Stimulated activated CD4-positive, alpha-beta T cell treated with anti-CD3 and anti-CD28 coated beads, Interleukin-4, amount 100 ng/mL, for 1 hour (primary cell): ENCODE data around the gene PPP3CA.

Experiments
- DNase-seq: peaks from one replicate; pipeline ENCODE4 v3.0.0-alpha.2; 2020

Gene PPP3CA

DNA sequence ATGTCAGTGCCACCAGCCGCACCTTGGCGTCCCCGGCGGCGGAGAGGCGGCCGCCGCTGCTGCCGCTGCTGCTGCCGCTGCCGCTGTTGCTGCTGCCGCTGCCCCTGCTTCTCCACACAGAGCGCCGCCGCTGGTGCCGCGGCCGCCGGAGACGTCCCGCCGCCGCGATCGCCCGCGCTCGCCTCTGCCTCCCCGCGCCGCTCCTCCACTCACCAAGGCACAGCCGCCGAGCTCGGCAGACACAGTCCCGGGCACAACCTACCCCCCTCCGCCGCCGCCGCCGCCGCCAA, at the start of gene PPP3CA:
TSS of gene PPP3CA (minus strand) at position 260 of the 290 bp plus-strand sequence.
- peak; percentile 62 for DNase-seq

DNA sequence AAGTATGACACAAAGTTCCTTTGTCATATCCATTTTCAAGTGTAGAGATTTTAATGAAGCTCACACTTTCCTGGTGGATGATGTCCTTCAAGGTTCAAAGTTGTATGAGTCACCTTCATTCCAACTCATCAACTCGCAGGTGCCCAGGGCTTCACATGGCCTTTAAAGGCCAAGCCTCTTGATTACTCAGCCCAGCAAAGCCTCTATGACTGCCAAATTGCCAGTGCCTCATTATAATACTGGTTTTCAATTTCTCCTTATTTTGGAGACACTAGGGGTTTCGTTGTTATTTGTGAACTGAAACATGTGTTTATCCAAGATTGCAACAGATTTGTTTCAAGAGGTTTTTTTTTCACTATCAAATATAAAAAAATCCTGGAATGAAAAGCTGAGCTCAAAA, 45.9 kb upstream of the PPP3CA start:
- no peak for DNase-seq

GRCh38 chr4:101370663-101371210, 23.4 kb upstream of the PPP3CA start:
- no peak for DNase-seq

DNA sequence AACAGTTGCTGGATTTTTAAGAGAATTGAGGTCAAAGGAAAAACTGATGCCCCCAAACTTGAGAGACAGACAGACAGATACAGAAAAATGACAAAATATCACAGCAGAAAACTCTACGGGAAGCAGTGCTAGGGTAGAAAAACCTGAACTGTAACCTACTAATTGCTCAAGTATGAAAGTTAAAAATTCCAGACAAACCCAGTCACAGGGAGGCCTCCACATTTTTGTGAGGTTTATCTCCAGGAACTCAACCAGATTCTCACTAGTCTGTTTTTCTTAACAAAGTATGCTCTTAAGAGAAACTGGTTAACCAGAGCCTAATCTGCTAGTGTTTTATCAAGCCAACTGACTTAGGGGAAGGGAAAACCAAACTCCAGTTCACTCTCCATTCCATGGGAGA, 19.9 kb upstream of the PPP3CA start:
- no peak for DNase-seq

GRCh38 chr4:101366331-101366730, 19.0 kb upstream of the PPP3CA start:
- no peak for DNase-seq

DNA sequence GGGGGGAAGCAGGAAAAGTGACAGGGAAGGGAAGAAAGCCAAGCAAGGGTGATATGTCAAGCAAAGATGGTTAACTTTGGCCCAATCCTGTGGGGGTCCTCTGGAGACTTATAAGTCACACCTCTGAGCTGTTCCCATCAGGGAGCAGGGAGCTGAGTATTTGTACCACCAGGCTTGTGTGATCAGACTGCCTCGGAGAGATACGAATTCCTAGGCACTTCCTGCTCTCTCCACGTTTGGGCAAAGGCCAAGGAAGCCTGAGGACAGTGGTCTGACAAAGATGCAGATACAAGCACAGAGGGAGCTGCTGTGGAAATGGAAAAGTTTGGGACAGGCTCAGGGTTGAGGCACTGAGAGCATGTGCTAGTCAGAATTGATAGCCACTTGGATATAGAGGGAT, 10.4 kb upstream of the PPP3CA start:
- no peak for DNase-seq

- DNase-seq, result no peak
Measured at GRCh38 chr4:101356928-101357327, 9.6 kb upstream of the PPP3CA start.

DNA sequence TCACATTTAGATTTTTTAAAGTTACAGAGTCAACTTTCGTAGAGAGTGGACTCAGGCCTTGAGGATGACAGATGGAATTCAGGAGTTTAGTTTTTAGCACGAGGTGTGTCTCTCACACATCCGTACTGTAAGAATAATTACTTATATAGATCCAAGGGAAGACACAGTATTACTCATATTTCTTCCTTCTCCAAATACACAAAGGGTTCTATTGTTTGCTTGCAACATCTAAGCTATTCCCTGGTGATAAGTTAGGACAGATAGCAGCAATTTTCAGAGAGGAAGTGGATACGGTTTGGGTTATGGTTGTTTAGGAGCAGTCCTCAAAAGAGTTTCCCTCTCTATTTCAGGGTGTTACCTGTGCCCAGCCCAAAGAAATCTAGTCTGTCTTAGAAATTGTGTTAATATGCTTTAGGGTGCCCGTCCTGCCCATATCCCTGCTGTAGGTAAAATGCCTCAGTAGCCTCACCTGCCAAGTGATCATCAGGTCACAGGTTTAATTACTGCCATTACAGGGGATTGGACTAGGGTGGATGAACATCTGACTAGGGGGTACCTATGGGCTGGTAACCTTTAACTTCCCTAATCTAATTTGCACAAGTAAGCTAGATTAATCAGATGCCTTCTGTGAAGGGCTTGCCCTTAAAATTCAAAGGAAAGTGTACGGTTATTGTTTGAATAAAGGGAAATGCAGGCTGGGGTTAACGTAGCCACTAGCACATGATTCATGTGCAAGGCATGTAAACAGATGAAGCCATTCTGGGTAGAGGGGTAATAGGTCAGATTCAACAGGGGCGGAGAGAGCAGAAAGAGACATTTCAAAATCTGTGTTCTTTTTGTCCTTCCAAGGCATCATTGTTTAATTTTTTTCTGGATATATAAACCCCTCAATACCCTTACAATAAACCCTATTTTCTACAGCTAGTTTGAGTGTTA, 8.7 kb upstream of the PPP3CA start:
- no peak for DNase-seq

- DNase-seq, result no peak
Measured at GRCh38 chr4:101355246-101355645, 7.9 kb upstream of the PPP3CA start.

DNA sequence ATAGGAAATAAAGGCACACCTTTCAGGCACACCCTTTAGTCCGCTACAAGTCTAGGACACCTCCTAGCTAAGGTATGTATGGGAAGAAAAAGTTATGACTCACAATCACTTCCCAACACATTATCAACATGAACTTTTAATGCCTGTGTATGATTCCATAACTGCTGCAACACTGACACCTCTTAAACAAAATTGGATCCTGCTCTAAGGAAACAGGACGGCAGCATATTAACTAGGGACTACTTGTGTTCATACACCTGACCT, 2.4 kb upstream of the PPP3CA start:
- no peak for DNase-seq

- no peak for DNase-seq
Measured at GRCh38 chr4:101348995-101349800, 1.9 kb upstream of the PPP3CA start.

GRCh38 chr4:101348367-101348827, 1.1 kb upstream of the PPP3CA start:
- DNase-seq, result no peak

DNA sequence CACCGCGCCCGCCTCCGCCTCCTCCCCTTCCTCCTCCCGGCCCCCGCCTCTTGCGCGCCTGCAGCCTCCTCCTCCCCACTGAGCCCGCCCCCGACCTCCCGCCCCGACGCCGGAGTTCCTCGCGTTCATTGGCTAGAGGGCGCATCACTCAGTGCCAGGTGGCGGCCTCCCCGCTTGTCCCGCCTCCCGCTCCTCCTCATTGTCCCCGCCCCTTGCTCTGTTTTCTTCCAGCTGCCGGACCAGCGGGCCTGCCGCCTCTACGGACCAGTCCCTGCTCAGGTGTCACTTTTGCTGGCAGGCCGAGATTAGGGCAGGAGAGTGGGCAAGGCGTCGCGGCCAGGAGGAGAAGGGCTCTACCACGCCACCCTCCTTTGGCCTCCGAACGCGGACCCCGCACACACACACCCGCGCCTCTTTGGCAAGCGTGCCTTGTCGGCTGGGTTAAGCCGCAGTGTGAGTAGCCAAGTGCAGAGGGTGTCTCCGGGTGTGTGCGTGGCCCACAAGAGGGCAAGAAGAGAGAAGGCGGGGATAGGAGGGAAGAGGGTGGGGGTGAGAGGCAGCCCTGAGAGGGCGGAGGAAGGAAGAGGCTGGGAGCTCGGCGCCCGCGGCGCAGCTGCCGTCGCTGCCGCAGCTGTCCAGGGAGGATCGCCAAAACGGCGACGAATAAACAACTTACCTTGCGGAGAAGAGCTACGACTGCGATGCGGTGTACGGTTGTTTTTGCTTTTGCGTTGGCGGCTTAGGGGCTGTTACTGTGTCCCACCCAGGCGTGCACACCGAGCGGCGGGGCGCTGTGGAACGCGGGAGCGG, 436 bp upstream of the PPP3CA start:
- peak; percentile 99 for DNase-seq

DNA sequence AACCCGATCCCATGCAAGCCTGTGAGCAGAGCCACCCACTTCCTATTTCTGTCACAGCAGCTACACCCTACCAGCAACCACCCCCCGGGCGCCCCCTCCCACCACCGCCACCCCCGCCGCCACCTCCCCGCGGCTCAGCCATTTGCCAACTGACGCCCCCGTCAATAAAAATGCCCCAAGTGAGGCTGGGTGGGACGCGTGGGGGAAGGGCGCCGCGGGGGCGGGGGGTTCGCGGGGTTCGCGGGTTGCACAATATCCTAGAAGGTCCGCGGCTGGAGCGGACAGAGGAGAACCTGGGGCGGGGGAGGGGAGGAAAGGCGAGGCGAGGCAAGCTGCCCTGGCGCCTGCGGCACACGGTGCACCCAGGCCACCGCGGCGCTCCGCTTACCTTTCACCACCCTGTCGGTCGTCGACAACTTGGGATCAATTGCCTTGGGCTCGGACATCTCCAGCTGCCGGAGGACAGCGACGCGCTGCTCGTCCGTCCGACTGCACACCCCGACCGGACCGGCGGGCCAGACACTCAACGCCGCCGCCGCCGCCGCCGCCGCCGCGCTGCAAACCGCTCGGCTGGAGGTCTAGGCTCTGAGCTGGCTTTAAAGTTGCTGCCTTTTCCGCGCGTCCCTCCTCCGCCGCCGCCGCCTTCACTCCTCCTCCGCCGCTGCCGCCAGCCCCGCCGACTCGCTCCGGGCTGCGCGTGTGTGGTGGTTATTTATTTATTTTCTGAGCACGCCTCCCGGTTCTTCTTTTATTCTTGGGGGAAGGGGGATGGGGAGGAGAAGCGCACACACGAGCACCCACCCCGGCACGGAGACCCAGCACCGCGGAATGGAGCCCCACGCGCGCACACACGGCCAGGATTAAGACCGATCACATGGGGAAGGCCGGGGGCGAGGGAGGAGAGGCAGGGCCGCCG, 717 bp downstream of the PPP3CA start:
- DNase-seq, result peak; percentile 60

GRCh38 chr4:101345596-101346350, 1.6 kb downstream of the PPP3CA start:
- DNase-seq, result peak; percentile 50

DNA sequence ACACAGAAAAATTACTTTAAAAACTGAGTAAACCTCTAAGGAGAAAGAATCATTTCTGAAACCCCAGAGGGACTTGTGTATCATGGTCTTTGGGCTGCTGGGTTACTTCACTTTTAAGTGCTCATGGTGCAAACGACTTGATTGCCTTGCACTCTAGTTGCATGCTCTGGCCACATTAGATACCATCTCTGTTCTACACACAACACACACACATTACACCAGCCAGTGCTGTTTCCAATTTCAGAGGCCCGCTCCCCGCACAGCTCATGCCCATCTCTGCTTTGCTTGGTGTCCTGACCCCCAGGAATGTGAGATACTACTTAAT, 2.1 kb downstream of the PPP3CA start:
- DNase-seq, result no peak

DNA sequence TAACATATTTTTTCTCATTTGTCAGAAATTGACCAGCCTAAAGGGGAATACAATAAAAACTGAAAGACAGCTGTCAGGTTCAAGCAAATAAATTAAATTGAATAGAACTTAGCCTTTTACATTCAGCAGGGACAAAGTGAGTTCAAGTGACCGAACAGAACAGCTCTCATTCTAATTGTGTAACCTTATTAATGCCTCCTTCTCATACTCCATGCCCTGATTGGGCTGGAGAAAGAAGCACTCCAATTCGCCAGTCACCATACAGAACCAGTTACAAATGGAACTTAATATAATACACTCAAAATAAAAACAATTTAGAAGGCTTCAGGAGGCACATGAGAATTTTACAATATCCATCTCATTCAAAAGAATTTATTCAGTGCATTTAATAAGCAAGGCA, 8.0 kb downstream of the PPP3CA start:
- DNase-seq, result no peak

- DNase-seq, result no peak
Measured at GRCh38 chr4:101337688-101338087, 9.6 kb downstream of the PPP3CA start.

DNA sequence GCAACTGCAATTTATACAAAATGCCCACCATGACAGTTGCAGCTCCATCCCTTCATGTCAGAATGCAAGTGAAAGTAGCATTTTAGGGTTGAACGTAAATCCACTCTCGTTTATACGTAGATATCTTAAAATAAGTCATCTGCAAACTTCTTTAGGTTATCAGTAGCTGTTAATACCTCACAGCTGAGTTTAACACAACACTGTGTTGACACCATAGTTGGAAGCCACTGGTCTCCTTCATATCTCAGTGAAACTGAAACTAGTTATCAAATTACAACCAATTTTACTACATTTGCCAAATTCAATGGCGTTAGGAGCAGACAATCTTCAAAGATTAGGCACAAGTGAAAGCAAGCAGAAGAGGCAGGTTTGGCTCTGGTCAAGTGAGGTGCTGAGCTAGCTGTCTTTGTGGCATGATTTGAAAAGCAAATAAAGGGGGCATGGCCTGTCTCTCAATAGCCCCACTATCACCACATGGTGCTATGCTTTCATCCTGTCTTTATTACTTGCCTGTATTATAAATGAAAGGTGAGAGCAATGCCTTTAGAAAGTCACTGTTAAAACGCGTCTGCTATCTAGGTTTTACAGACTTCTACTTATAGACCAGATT, 12.3 kb downstream of the PPP3CA start:
- DNase-seq, result no peak

GRCh38 chr4:101332424-101332823, 14.9 kb downstream of the PPP3CA start:
- DNase-seq, result no peak

GRCh38 chr4:101331017-101331416, 16.3 kb downstream of the PPP3CA start:
- DNase-seq, result no peak
